ENCODE measurements around the gene MYCBP2. TPM values are rescaled to one million over a fixed set of nuclear protein-coding genes. Genes with fewer than 3 reads are reported as not detected.

MYCBP2 gene
- polyA plus RNA-seq, 2 of the 4 experiments (the other 2 are of a cell fraction), result 15.8 to 37.8 TPM

GRCh38 chr13:77056382-77056781, 270.5 kb downstream of the MYCBP2 start:
- TF ChIP-seq CEBPB (IDR thresholded peaks at IDR 0.05) (no peak), MYC (IDR thresholded peaks at IDR 0.05; ENCODE audit: borderline replicate concordance, low read length) (no peak), GATA3 (IDR thresholded peaks at IDR 0.05; ENCODE audit: borderline replicate concordance) (no peak), HOXB13 (CRISPR knock-in tag; IDR thresholded peaks at IDR 0.05; ENCODE audit: low read depth) (no peak), JUN (IDR thresholded peaks at IDR 0.05) (no peak), HEYL (CRISPR knock-in tag; IDR thresholded peaks at IDR 0.05) (no peak), PBX3 (IDR thresholded peaks at IDR 0.05) (no peak), TP53 (CRISPR knock-in tag; IDR thresholded peaks at IDR 0.05) (no peak), ZC3H11A (IDR thresholded peaks at IDR 0.05) (no peak)
- ChIA-PET POLR2A (no interaction called here), CTCF (interaction anchor here (0.6 kb wide), 1 partner anchor 619 kb away, joined by 3 read pairs; no protein-coding TSS in a partner anchor)
- FAIRE-seq, result no peak
- DNase-seq (ENCODE audit: low read depth in 1 of 2, low spot score in 1 of 2), result no peak
- no peak for ATAC-seq
- no peaks in the 10 kb centered on the region for H3K9me3 ChIP-seq
- no peak overlapping the region for H3K27ac ChIP-seq
- no peak overlapping the region for H3K4me2 ChIP-seq
- 75% methylated on average over 3 of the region's 3 CpGs for WGBS (ENCODE audit: missing lambda C conversion rate)
- no peak overlapping the region for H3K4me3 ChIP-seq
- no peaks in the 10 kb centered on the region for H3K4me1 ChIP-seq

DNA sequence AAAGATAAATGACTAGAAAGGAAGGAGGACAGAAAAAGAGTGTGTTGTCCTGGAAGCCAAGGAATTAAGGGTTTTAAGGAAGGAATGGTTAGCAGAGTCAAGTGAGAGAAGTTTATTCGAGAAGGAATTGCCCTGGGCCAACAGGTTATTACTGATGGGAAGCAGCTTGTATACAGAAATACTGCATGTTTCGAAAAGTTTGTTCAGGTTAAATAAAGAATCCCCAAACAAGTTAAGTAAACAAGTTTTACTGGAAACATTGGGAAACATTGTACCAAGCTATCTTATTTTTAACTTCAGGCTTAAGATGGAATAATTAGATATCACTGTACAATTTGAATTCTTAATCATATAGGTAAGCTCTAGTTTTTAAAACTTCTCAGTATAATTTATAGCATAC, 271.7 kb downstream of the MYCBP2 start:
- FAIRE-seq, result no peak
- ATAC-seq, result no peak
- Histone ChIP-seq H3K9me3 (no peaks in the 10 kb centered on the region), H3K4me2 (no peak overlapping the region), H3K27ac (no peak overlapping the region), H3K4me3 (no peak overlapping the region), H3K4me1 (no peaks in the 10 kb centered on the region)
- CTCF ChIA-PET, result no interaction called here
- 77% methylated on average over 2 of the region's 2 CpGs for WGBS (ENCODE audit: missing lambda C conversion rate)
- POLR2A ChIA-PET, result no interaction called here
- TF ChIP-seq ESRRA (IDR thresholded peaks at IDR 0.05; ENCODE audit: borderline replicate concordance, low read length), result no peak
- no peak for TF ChIP-seq ZC3H11A (IDR thresholded peaks at IDR 0.05)
- TF ChIP-seq JUNB (IDR thresholded peaks at IDR 0.05), result no peak
- TF ChIP-seq HOXB13 (CRISPR knock-in tag; IDR thresholded peaks at IDR 0.05; ENCODE audit: low read depth), result no peak
- no peak for TF ChIP-seq EP300 (IDR thresholded peaks at IDR 0.05)
- TF ChIP-seq CHD2 (IDR thresholded peaks at IDR 0.05; ENCODE audit: low read length, partially characterized antibody), result no peak
- TF ChIP-seq, protein P1, sequence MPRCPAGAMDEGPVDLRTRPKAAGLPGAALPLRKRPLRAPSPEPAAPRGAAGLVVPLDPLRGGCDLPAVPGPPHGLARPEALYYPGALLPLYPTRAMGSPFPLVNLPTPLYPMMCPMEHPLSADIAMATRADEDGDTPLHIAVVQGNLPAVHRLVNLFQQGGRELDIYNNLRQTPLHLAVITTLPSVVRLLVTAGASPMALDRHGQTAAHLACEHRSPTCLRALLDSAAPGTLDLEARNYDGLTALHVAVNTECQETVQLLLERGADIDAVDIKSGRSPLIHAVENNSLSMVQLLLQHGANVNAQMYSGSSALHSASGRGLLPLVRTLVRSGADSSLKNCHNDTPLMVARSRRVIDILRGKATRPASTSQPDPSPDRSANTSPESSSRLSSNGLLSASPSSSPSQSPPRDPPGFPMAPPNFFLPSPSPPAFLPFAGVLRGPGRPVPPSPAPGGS (IDR thresholded peaks at IDR 0.05), result no peak
- TF ChIP-seq POLR2A (IDR thresholded peaks at IDR 0.05; ENCODE audit: low read length), result no peak
- no peak for TF ChIP-seq NPAS2 (CRISPR knock-in tag; IDR thresholded peaks at IDR 0.05; ENCODE audit: borderline replicate concordance)
- no peak for TF ChIP-seq REST (IDR thresholded peaks at IDR 0.05)
- no peak for TF ChIP-seq KDM1A (IDR thresholded peaks at IDR 0.05; ENCODE audit: low read depth)
- TF ChIP-seq NR3C1 (IDR thresholded peaks at IDR 0.05), result no peak
- TF ChIP-seq MYC (IDR thresholded peaks at IDR 0.05; ENCODE audit: borderline replicate concordance, low read length), result no peak
- no peak for TF ChIP-seq POLR2AphosphoS2 (conservative IDR thresholded peaks at IDR 0.05; ENCODE audit: low read length)
- TF ChIP-seq GATA3 (IDR thresholded peaks at IDR 0.05; ENCODE audit: borderline replicate concordance), result no peak
- no peak for TF ChIP-seq CEBPB (IDR thresholded peaks at IDR 0.05)
- TF ChIP-seq KDM5A (IDR thresholded peaks at IDR 0.05), result no peak
- TF ChIP-seq PBX3 (IDR thresholded peaks at IDR 0.05), result no peak
- TF ChIP-seq HES2 (IDR thresholded peaks at IDR 0.05), result no peak
- no peak for TF ChIP-seq FOSL2 (IDR thresholded peaks at IDR 0.05)
- TF ChIP-seq FOSL2 (CRISPR knock-in tag; IDR thresholded peaks at IDR 0.05), result no peak
- DNase-seq (ENCODE audit: low read depth in 1 of 2, low spot score in 1 of 2), result no peak
